Stimulated activated memory B cell treated with anti-CD40 and anti-IgM and Interleukin-4, amounts not matched to agents 10 μg/mL and 1 μg/mL and 100 μg/mL, for 72 hours (primary cell): Measurements from ENCODE around the gene ZDHHC1.
A peak's percentile ranks its signal among the peaks of the same experiment; 100 is the strongest.

Experiments used
- ATAC-seq: fragments of 150-1000 bp; cut with Tn5 transposase; 2 replicates; pipeline ENCODE4 v1.10.0; 2021
- H3K27ac Mint-ChIP-seq: one replicate; pipeline ENCODE4 v1.8.0; 2022; ENCODE audit warnings: mild to moderate bottlenecking, mixed read lengths
- H3K27me3 Mint-ChIP-seq: one replicate; pipeline ENCODE4 v1.8.0; 2022; ENCODE audit warnings: mixed read lengths
- H3K36me3 Mint-ChIP-seq: one replicate; pipeline ENCODE4 v1.8.0; 2022; ENCODE audit warnings: mixed read lengths
- H3K4me1 Mint-ChIP-seq: one replicate; pipeline ENCODE4 v1.8.0; 2022; ENCODE audit warnings: mixed read lengths
- H3K4me3 Mint-ChIP-seq: one replicate; pipeline ENCODE4 v1.8.0; 2022; ENCODE audit warnings: mild to moderate bottlenecking, moderate library complexity, mixed read lengths
- H3K9me3 Mint-ChIP-seq: one replicate; pipeline ENCODE4 v1.8.0; 2022; ENCODE audit warnings: mixed read lengths

Gene ZDHHC1, protein sequence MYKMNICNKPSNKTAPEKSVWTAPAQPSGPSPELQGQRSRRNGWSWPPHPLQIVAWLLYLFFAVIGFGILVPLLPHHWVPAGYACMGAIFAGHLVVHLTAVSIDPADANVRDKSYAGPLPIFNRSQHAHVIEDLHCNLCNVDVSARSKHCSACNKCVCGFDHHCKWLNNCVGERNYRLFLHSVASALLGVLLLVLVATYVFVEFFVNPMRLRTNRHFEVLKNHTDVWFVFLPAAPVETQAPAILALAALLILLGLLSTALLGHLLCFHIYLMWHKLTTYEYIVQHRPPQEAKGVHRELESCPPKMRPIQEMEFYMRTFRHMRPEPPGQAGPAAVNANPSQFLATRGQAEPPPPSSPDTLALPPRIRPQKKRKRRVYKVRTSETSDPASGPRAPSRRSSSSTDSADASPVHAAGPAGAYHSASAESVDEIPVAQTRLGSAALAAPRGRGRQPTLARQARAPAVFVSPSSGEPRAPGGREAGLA

DNA sequence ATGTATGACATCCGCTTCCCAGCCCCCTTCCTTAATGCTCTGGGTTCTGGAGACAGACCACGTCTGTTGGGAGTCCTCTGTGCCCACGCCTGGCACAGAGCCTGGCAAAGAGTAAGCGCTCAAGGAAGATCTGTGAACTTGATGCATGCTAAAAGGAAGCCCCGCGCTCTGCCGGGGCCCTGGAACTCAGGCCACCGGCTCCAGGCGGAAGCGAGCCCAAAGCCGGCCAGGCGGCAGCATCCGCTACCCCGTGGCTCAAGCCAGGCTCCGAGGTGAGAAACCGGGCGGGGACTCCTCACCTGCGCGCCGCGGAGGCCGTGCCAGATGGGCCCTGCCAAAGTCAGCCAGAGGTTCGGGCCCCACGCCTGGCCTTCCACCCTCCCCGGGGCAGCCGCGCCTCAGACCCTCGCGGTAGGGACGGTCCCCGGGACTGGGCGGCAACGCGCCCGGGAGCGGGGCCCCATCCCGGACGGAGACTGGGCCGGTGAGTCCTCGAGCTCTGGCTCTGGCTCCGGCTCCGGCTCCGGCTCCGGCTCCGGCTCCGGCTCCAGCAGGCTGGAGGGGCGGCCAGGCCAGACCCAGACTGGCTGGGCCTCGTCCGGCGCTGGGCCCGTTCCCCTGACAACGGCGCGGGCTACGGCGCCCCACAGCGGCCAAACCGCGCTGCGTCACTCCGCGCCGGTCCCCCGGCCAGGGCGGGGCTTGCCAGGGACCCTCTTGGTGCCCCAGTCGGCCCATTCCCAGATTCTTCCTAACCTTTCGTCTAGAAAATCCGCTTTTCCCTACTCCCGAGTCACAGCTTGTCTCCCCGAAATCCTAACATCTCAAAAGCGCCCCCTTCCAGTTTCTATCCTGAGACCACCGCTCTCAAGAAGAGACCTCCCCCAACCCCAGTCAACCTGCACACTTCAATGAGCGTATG is at the start of gene ZDHHC1:
Gene ZDHHC1 (minus strand): TSS at position 606 of the 922 bp plus-strand sequence. CDS start 8,702 bp downstream, outside the sequence.
- H3K36me3 Mint-ChIP-seq: no peaks in the 10 kb centered on the region
- H3K9me3 Mint-ChIP-seq: no peaks in the 10 kb centered on the region
- ATAC-seq: peak; percentile 87
- H3K4me1 Mint-ChIP-seq: peaks cover 20% of the 10 kb centered on the region
- H3K27me3 Mint-ChIP-seq: peaks cover 36% of the 10 kb centered on the region
- peak within 1 kb of the TSS; percentile 85 for H3K27ac Mint-ChIP-seq
- peak within 1 kb of the TSS; percentile 88 for H3K4me3 Mint-ChIP-seq

GRCh38 chr16:67464565-67464964 is 48.3 kb upstream of the ZDHHC1 start:
- no peak for ATAC-seq
- no peak overlapping the region for H3K27ac Mint-ChIP-seq
- H3K27me3 Mint-ChIP-seq: no peaks in the 10 kb centered on the region
- peaks cover 86% of the 10 kb centered on the region for H3K4me1 Mint-ChIP-seq
- no peak overlapping the region for H3K4me3 Mint-ChIP-seq
- peaks cover 20% of the 10 kb centered on the region for H3K36me3 Mint-ChIP-seq
- H3K9me3 Mint-ChIP-seq: no peaks in the 10 kb centered on the region

DNA sequence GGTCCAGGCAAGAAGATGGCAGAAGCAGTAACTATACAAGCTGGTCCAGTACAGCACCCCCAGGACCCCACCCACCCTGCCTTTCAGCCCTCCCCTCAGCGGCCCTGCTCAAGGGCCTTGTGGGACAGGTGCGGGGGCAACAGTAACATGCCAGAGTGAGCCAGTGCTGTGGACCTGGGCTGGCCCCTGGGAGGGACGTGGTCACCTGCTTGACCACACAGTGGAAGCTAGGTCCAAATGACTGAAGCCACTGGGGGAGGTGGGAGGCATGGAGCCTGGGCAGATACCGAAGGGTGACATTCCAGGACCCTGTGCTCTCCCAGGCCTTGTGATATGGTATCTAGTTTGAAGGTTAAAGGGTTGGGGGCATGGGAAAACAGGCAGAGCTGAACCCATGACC is 47.4 kb upstream of the ZDHHC1 start:
- Mint-ChIP-seq H3K27ac (no peak overlapping the region), H3K4me1 (peaks cover 82% of the 10 kb centered on the region), H3K36me3 (peaks cover 23% of the 10 kb centered on the region)

GRCh38 chr16:67463059-67463458 is 46.8 kb upstream of the ZDHHC1 start:
- Mint-ChIP-seq H3K4me1 (peaks cover 80% of the 10 kb centered on the region), H3K27ac (no peak overlapping the region), H3K4me3 (no peak overlapping the region), H3K36me3 (peaks cover 20% of the 10 kb centered on the region), H3K9me3 (no peaks in the 10 kb centered on the region), H3K27me3 (no peaks in the 10 kb centered on the region)
- ATAC-seq: no peak

More for the DNA sequence above, 47.4 kb upstream of the ZDHHC1 start:
- Mint-ChIP-seq H3K4me3 (no peak overlapping the region), H3K9me3 (no peaks in the 10 kb centered on the region), H3K27me3 (no peaks in the 10 kb centered on the region)
- ATAC-seq: no peak

GRCh38 chr16:67462279-67462655 is 46.0 kb upstream of the ZDHHC1 start:
- Mint-ChIP-seq H3K4me1 (peaks cover 72% of the 10 kb centered on the region), H3K4me3 (no peak overlapping the region), H3K36me3 (peaks cover 16% of the 10 kb centered on the region), H3K27ac (no peak overlapping the region), H3K9me3 (no peaks in the 10 kb centered on the region), H3K27me3 (no peaks in the 10 kb centered on the region)
- ATAC-seq: no peak

GRCh38 chr16:67461600-67462278 is 45.5 kb upstream of the ZDHHC1 start:
- Mint-ChIP-seq H3K27ac (no peak overlapping the region), H3K4me1 (peaks cover 72% of the 10 kb centered on the region), H3K4me3 (no peak overlapping the region), H3K27me3 (no peaks in the 10 kb centered on the region), H3K9me3 (no peaks in the 10 kb centered on the region), H3K36me3 (peaks cover 16% of the 10 kb centered on the region)
- no peak for ATAC-seq

- H3K4me3 Mint-ChIP-seq: no peak overlapping the region
- H3K27ac Mint-ChIP-seq: no peak overlapping the region
- no peaks in the 10 kb centered on the region for H3K9me3 Mint-ChIP-seq
- ATAC-seq: no peak
- H3K4me1 Mint-ChIP-seq: peaks cover 72% of the 10 kb centered on the region
- H3K36me3 Mint-ChIP-seq: peaks cover 16% of the 10 kb centered on the region
- H3K27me3 Mint-ChIP-seq: no peaks in the 10 kb centered on the region
These were observed 44.7 kb upstream of the ZDHHC1 start for GRCh38 chr16:67460961-67461360.

- no peak for ATAC-seq
- Mint-ChIP-seq H3K9me3 (no peaks in the 10 kb centered on the region), H3K27me3 (no peaks in the 10 kb centered on the region), H3K4me3 (no peak overlapping the region), H3K27ac (no peak overlapping the region), H3K4me1 (peaks cover 72% of the 10 kb centered on the region), H3K36me3 (peaks cover 16% of the 10 kb centered on the region)
These were observed 43.9 kb upstream of the ZDHHC1 start for GRCh38 chr16:67460168-67460567.

GRCh38 chr16:67459861-67460150 is 43.5 kb upstream of the ZDHHC1 start:
- peaks cover 72% of the 10 kb centered on the region for H3K4me1 Mint-ChIP-seq
- peaks cover 20% of the 10 kb centered on the region for H3K36me3 Mint-ChIP-seq
- H3K27ac Mint-ChIP-seq: no peak overlapping the region
- no peak overlapping the region for H3K4me3 Mint-ChIP-seq
- ATAC-seq: no peak
- H3K27me3 Mint-ChIP-seq: no peaks in the 10 kb centered on the region
- H3K9me3 Mint-ChIP-seq: no peaks in the 10 kb centered on the region

- Mint-ChIP-seq H3K9me3 (no peaks in the 10 kb centered on the region), H3K4me1 (peaks cover 72% of the 10 kb centered on the region), H3K27ac (no peak overlapping the region), H3K36me3 (peaks cover 23% of the 10 kb centered on the region), H3K27me3 (no peaks in the 10 kb centered on the region), H3K4me3 (no peak overlapping the region)
- no peak for ATAC-seq
These were observed 43.0 kb upstream of the ZDHHC1 start for GRCh38 chr16:67459066-67459860.

- no peak overlapping the region for H3K27ac Mint-ChIP-seq
These were observed 41.9 kb upstream of the ZDHHC1 start for GRCh38 chr16:67458121-67458641.

GRCh38 chr16:67457611-67458010 is 41.3 kb upstream of the ZDHHC1 start:
- Mint-ChIP-seq H3K36me3 (peaks cover 37% of the 10 kb centered on the region), H3K4me3 (no peak overlapping the region), H3K27ac (peak overlapping the region; percentile 13), H3K27me3 (no peaks in the 10 kb centered on the region), H3K9me3 (no peaks in the 10 kb centered on the region), H3K4me1 (peaks cover 70% of the 10 kb centered on the region)
- ATAC-seq: no peak

More at GRCh38 chr16:67458121-67458641, 41.9 kb upstream of the ZDHHC1 start:
- H3K27me3 Mint-ChIP-seq: no peaks in the 10 kb centered on the region
- H3K4me3 Mint-ChIP-seq: no peak overlapping the region
- H3K36me3 Mint-ChIP-seq: peaks cover 31% of the 10 kb centered on the region
- no peak for ATAC-seq
- peaks cover 73% of the 10 kb centered on the region for H3K4me1 Mint-ChIP-seq
- H3K9me3 Mint-ChIP-seq: no peaks in the 10 kb centered on the region

DNA sequence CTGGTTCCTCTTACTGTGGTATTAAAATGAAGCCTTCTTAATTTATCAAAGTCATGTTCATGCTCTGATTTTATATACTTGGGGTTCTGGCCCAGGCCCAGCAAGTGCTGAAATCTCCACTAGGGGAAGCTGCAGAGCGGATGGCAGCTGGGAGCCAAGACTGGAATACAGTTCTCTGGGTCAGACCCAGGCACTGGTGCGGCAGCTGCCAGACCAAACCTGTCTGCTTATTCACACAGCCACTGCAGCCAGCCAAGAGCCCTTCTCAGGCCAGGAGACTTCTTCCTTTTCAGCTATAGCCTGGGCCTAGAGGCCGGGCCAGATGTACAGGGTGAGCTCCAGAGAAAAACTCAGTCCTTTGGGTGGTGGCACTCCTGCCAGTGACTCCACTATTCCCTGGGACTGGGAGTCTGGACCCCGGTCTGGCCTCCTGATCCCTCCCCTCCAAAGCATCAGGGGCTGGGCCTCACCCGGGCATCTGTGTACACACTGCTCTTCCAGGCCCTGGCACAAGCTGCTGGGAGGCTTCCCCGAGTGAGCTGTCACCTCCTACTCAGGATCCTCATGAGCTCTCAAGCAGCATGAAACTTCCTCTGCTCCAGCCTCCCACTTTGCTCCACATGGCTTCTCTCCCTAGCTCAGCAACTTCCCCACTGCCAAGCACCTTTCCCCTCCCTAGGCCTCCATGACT is 40.3 kb upstream of the ZDHHC1 start:
- Mint-ChIP-seq H3K9me3 (no peaks in the 10 kb centered on the region), H3K27me3 (no peaks in the 10 kb centered on the region), H3K4me3 (no peak overlapping the region), H3K27ac (peak overlapping the region; percentile 13), H3K4me1 (peaks cover 62% of the 10 kb centered on the region), H3K36me3 (peaks cover 40% of the 10 kb centered on the region)
- ATAC-seq: no peak

- Mint-ChIP-seq H3K27me3 (no peaks in the 10 kb centered on the region), H3K4me1 (peaks cover 68% of the 10 kb centered on the region), H3K27ac (no peak overlapping the region), H3K9me3 (no peaks in the 10 kb centered on the region), H3K4me3 (no peak overlapping the region), H3K36me3 (peaks cover 49% of the 10 kb centered on the region)
- no peak for ATAC-seq
These were observed 38.6 kb upstream of the ZDHHC1 start for GRCh38 chr16:67454852-67455251.
